Stimulated activated CD4-positive, alpha-beta T cell treated with anti-CD3 and anti-CD28 coated beads, Interleukin-12 subunit alpha, Interleukin-12 subunit beta, amount 100 ng/mL, for 24 hours (primary cell): ENCODE data around the gene AHCY.
"Not testable (repeated sequence)": the region's sequence is repeated elsewhere in the genome, so short reads cannot be mapped to it uniquely, and the experiment has no call there.

Source experiments
- DNase-seq, 2 experiments: peaks; one replicate each; pipeline ENCODE4 v3.0.0-alpha.2; 2020; ENCODE audit warnings: low read depth in 2 of 2

The AHCY gene

DNA sequence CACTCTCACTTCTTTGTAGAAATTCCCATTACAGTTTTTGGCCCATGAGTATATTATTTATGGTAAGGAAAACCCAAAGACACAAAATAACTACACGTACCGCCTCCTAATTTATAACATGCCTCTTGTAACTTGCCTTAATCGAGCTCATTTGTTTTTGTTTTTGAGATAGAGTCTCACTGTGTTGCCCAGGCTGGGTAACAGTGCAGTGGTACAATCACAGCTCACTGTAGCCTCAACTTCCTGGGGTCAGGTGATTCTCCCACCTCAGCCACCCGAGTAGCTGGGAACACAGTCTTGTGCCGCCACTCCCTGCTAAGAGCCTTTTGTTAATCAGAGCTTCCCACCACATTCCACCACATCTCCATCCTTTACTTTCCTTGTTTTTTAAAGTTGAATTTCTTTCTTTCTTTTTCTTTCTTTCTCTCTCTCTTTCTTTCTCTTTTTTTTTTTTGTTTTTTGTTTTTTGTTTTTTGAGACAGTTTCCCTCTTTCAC is 46.5 kb downstream of the AHCY start:
- DNase-seq: no peak

DNA sequence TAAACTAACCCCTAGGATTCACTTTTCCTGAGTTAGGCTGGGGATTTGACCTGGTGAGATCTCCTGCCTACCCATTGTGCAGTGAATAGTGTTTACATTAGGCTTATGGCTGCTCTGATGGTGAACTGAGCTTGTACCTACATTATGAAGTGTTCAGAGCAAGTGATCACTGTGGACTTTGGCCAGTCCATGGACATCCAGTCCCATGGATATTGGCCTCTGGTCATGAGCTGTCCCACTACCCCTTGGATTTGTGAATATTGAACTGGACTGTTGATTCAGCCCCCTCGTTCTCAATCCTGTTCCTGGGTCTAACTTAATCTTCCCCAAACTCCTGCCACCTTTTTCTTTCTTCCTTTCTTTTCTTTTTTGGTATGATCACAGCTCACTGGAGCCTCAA is 48.2 kb downstream of the AHCY start:
- no peak for DNase-seq

DNA sequence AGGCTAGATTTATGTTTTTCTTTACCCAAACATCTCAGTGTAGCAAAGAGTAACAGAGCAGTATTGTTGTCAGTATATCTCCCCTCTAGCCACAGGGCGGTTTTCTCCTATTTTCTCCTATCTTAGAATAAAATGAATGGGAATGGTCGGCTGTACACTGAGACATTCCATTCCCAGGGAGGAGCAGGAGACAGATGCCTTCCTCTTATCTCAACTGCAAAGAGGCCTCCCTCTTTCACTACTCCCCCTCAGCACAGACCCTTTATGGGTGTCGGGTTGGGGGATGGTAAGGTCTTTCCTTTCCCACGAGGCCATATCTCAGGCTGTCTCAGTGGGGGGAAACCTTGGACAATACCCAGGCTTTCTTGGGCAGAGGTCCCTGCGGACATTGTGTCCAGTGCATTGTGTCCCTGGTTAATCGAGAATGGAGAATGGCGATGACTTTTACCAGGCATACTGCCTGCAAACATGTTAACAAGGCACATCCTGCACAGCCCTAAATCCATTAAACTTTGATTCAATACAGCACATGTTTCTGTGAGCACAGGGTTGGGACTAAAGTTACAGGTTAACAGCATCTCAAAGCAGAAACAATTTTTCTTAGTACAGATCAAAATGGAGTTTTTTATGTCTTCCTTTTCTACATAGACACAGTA is 50.6 kb downstream of the AHCY start:
- DNase-seq: not testable (repeated sequence)

DNA sequence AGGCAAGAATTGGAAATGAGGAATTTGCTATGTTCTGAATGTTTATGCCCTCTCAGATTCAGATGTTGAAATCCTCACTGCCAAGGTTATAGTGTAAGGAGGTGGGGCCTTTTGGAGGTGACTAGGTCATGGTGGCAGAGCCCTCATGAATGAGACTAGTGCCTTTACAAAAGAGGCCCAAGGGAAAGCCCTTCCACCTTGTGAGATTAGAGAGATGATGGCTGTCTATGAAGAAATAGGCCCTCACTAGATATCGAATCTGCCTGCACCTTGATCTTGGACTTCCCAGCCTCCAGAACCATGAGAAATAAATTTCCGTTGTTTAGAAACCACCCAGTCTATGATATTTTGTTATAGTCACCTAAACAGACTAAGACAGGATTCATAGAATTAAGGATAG is 51.5 kb downstream of the AHCY start:
- no peak for DNase-seq

DNA sequence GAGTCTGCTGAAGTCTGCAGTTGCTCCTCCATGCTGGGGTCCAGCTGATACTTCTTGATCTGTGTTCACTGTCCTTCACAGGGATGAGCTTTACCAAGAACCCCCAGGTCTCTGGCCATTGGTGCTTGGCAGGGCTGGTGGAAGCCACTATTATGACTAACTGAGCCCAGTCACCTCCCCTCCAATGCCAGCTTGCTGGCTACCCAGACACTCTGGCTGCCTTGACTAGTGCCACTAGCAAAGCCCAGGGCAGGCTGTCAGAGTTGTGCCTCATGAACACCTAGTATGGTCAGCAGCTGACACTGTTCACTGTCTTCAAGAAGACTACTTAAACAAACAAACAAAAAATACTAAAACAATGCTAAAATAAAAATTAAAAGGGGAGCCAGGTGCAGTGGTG is 53.1 kb downstream of the AHCY start:
- no peak for DNase-seq

DNA sequence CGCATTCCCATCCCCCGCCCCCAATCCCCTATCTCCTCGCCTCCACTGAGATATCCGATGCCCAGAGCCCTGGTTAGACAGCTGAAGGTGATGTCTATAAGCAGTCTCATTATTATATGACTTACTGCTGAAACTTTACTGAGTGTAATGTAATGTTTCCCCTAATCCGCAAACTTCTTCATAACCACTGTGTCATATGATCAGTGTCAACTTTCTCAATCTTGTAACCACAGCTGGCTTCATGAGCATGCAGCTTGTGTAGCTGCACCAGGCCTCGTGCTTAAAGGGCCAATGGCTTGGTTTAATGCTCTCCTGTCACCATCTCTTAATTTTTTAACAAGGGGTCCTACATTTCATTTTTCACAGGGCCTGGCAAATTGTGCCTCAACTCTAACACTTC is 53.9 kb downstream of the AHCY start:
- no peak for DNase-seq

DNA sequence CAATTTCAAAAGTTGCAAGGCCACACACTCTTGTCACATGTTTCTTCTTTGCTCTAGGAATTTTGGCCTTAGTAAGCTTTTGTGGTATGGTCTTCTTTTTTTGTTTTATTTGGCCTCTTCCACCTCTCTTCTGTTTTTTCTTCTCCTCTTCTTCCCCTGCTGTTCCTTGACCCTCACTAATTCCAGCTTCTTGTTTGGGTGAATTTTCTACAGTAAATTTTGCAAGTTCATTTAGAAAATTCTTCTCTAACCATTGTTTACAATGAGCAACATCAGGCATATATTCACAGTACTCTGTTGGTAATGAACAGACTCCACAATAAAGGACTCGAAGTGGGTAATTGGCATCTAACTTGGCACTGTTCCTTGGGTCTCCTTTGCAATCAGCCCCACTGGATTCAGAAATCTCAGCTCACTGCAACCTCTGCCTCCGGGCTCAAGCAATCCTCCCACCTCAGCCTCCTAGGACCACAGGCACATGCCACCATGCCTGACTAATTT is 57.0 kb downstream of the AHCY start:
- no peak for DNase-seq

DNA sequence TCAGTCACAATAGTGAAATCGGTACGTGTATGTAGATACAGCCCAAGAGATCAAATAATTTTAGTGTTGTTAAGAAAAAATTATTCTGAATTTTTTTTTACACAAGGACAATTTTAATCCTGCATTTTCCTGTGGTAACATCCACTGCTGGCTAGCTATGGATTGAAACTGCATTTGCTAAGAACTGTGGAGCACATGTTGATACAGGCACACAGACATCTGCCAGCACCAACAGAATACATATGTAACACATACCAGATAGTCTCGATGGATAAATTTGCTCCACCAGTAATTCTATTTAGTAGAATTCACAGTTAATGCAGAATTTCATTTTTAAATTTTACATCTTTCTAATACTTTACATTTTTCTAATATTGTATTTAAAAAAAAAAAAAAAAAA is 59.8 kb downstream of the AHCY start:
- DNase-seq: no peak

DNA sequence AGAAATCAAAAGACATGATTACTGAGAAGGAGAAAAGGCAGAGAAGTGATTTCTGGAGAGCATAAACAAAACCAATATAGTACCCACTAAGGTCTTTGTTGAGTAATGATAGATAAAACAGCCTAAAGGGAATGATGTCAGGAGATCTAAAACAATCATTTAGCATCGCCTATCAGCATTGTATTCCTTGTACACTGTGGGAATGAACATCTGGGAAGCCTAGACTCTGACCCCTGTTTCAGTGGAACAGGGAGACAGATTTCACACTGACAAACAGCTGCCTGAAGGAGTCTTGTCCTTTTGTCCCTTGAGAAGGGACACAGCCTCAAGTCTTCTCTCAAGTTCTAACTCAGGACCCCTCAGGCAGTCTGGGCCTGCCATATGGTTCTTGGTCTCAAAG is 60.3 kb downstream of the AHCY start:
- DNase-seq: no peak

DNA sequence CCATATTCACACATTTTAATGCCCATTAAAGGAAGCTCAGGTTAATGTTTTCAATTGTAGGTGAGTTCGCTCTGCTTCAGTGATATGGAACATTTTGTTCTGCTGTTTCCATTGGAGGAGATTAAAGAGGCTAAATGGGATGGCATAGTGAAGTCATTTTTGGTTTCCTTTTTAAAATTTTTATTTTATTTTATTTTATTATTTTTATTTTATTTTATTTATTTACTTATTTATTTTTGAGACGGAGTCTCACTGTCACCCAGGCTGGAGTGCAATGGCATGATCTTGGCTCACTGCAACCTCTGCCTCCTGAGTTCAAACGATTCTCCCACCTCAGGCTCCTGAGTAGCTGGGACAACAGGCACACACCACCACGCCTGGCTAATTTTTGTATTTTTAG is 61.1 kb downstream of the AHCY start:
- DNase-seq: not testable (repeated sequence)

DNA sequence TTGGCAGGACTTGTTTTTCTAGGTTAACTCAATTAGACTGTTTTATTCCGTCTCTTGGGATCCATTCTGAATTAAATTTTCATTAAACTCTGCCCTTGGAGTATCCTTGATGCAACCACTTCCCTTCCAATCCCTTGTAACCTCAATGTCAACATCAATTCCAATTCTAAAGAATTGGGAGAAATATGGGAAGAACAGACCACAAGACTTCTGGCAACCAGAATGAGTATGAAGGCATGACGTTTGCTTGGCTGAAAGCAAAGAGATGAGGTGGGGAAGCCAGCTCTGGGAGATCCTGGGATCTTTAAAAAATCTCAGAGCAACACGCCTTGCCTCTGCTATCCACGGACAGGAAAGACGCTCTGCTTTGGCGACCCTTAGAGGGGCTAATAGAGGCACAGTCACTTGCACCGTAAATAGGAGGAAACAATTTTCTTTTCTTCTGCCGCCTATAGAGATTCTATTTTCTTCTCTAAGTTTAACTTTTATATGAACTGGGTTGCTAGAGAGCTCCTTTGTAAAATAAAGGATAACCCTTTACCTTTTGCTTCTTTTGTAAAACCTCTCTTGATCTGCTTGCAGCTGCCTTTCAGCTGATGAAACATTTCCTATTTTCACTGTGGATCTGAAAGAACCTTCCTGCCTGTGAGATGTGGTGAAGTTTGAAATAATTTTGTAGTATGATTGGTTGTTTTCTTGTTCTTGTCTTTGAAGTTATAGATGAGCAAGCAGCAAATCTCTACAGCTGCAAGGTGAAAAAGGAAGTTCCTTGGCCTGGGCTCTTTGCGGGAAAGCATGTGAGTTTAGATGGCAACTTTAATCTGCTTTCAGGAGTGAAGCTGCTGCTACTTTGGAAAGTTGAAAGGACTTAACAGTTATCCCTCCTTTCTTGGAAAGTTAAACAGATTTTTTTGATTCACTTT is 62.2 kb downstream of the AHCY start, which contains the start of gene ASIP:
Gene ASIP, plus strand, starts transcription at position 731 of the 923 bp plus-strand sequence. CDS start 18,952 bp downstream, outside the sequence.
- DNase-seq: no peak

DNA sequence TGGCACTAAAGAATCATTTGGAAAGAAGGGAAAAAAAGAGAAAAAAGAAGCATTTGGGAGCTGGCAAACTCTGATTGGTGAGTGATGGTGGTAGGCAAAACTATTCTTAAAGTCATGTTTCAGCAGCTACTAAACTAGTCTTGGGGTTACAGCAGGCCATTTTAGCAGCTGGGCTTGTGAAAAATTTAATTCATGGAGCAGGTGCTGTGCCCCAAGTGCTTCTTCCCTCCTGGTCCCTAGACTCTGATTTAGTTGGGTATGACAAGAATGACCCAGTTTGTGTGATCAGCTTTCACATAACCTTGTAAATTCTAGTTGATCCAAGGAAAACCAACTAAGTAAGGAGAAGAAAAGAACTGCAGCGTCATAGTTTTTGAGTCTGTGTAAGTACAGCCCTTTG is 63.0 kb downstream of the AHCY start:
- DNase-seq: no peak

DNA sequence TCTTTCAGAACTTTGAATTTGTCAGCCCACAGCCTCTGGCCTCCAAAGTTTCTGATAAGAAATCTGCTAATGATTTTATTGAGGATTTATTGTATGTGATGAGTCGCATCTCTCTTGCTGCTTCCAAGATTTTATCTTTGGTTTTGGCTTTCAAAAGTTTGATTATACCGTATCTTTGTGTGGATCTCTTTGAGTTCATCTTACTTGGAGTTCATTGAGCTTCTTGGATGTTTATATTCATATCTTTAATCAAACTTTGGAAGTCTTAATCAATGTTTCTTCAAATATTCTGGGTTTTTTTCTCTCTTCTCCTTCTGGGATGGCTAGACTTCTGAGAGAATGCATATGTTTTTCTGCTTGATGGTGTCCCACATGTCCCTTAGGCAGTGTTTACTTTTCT is 65.2 kb downstream of the AHCY start:
- DNase-seq: no peak

DNA sequence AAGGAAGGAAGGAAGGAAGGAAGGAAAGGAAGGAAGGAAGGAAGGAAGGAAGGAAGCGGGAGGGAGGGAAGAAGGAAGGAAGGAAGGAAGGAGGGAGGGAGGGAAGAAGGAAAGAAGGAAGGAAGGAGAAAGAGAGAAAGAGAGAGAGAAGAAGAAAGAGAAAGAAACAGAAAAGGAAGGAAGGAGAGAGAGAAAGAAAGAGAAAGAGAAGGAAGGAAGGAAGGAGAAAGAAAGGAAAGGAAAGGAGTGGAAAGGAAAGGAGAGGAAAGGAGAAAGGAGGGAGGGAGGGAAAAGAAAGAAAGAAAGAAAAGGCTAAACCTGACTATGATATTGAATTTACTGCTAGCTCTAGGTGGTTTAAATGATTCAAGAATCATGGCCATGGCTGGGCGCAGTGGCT is 67.3 kb downstream of the AHCY start:
- DNase-seq: no peak

DNA sequence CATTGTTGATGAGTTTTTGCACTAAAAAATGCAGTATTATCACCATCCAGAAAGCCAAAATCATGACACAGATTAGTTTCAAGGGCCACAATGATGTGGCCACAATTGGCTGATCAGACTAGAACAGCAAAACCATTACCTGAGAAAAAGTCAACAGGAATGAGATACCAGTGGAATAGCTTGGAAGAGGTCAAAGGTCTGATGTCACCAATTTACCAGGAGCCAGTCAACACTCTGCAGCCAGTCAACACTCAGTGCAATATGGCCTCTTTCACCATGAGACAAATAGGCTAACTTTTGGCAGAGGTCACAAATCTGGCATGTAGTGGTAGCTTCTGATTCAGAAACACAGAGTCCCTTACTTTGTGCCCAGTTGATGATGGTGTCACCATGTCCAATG is 69.5 kb downstream of the AHCY start:
- no peak for DNase-seq

DNA sequence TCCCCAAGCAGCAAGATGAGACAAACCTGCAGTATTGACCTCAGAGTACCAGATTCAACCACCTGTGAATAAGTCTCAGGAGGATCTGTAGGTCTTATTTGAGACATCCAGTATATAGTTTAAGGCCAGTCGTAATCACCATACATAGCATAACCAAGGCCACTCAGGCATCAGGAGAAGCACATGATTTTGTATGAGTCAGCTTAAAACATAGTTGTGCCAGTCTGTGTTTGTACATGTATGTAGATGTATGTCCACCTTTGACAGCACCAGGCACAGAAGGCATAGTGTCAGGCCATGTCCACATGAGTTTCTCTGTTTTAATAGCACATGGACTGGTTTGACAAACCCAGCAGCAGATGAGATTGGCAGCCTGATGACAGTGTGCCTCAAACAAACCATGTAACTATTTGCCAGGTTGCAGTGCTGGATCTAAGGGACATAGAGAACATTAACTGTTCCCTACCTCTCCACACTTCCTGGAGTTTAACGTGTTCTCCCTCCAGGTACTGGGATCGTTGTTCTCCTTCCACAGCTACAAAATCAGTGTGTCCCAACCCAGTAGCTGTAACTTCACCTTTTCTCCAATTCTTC is 70.6 kb downstream of the AHCY start:
- no peak for DNase-seq

DNA sequence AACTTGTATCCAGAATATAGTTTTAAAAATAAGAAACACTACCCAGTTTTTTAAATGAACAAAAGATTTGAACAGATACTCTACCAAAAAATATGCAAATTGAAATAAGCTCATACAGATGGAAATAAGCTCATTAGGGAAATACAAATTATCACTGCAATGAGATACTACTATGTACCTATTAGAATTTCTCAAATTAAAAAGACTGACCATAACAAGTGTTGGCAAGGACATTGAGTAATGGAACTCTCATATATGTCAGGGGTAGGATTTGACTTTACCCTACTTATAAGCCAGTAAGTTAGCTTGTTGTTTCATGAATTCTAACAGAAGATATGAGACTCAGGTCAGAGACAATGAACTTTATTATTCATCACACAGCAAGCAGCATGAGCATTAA is 71.5 kb downstream of the AHCY start:
- no peak for DNase-seq
